Measurements from ENCODE around the gene FAM170B. TPM values are rescaled to one million over a fixed set of nuclear protein-coding genes. Genes with fewer than 3 reads are reported as not detected.
A peak's percentile ranks its signal among the peaks of the same experiment; 100 is the strongest.

Gene FAM170B
- total RNA-seq, 1 donor from 2014 or later, result not detected

GRCh38 chr10:49136525-49136924 lies 2.7 kb upstream of the FAM170B start:
- intact Hi-C loops (cut with DNase I), result no loop called here
- no peak for DNase-seq (ENCODE audit: missing footprints)
- ATAC-seq, result no peak

- DNase-seq (ENCODE audit: missing footprints) (no peak), ATAC-seq (peak; percentile 33)
- intact Hi-C loops (cut with DNase I), result no loop called here
Measured at GRCh38 chr10:49135575-49136313, 1.9 kb upstream of the FAM170B start.

GRCh38 chr10:49134327-49134726 lies 506 bp upstream of the FAM170B start:
- DNase-seq (ENCODE audit: missing footprints) (no peak), ATAC-seq (no peak)
- intact Hi-C loops (cut with DNase I), result no loop called here

GRCh38 chr10:49132362-49132737 lies 1.5 kb downstream of the FAM170B start:
- ATAC-seq, result no peak
- intact Hi-C loops (cut with DNase I), result no loop called here
- DNase-seq (ENCODE audit: missing footprints), result no peak

- peak; percentile 38 for ATAC-seq
- intact Hi-C loops (cut with DNase I), result no loop called here
- peak; percentile 68 for DNase-seq (ENCODE audit: missing footprints)
Measured at GRCh38 chr10:49131507-49132361, 2.1 kb downstream of the FAM170B start.

GRCh38 chr10:49129376-49129775 lies 4.4 kb downstream of the FAM170B start:
- intact Hi-C loops (cut with DNase I), result no loop called here
- DNase-seq (ENCODE audit: missing footprints), result no peak
- ATAC-seq, result no peak

GRCh38 chr10:49128854-49129253 lies 5.0 kb downstream of the FAM170B start:
- ATAC-seq (no peak), DNase-seq (ENCODE audit: missing footprints) (no peak)
- intact Hi-C loops (cut with DNase I), result no loop called here

- intact Hi-C loops (cut with DNase I), result no loop called here
- no peak for ATAC-seq
- DNase-seq (ENCODE audit: missing footprints), result no peak
Measured at GRCh38 chr10:49123981-49124950, 9.6 kb downstream of the FAM170B start.

- ATAC-seq, result no peak
- no peak for DNase-seq (ENCODE audit: missing footprints)
- intact Hi-C loops (cut with DNase I), result no loop called here
Measured at GRCh38 chr10:49120911-49121310, 12.9 kb downstream of the FAM170B start.

- intact Hi-C loops (cut with DNase I), result loop anchor here (5.0 to 10.0 kb wide), 3 partner anchors 43 to 155 kb away; no protein-coding TSS in a partner anchor
- ATAC-seq (no peak), DNase-seq (ENCODE audit: missing footprints) (no peak)
Measured at GRCh38 chr10:49119746-49120145, 14.1 kb downstream of the FAM170B start.

GRCh38 chr10:49118430-49119074 lies 15.3 kb downstream of the FAM170B start:
- ATAC-seq, result no peak
- intact Hi-C loops (cut with DNase I), result loop anchor here (5.0 to 10.0 kb wide), 3 partner anchors 44 to 156 kb away; no protein-coding TSS in a partner anchor
- no peak for DNase-seq (ENCODE audit: missing footprints)

- no peak for ATAC-seq
- intact Hi-C loops (cut with DNase I), result loop anchor here (5.0 to 10.0 kb wide), 3 partner anchors 45 to 157 kb away; no protein-coding TSS in a partner anchor
- DNase-seq (ENCODE audit: missing footprints), result no peak
Measured at GRCh38 chr10:49117376-49118070, 16.3 kb downstream of the FAM170B start.

GRCh38 chr10:49116509-49117375 lies 17.1 kb downstream of the FAM170B start:
- intact Hi-C loops (cut with DNase I), result loop anchor here (5.0 to 10.0 kb wide), 3 partner anchors 46 to 158 kb away; no protein-coding TSS in a partner anchor
- ATAC-seq (no peak), DNase-seq (ENCODE audit: missing footprints) (no peak)

- intact Hi-C loops (cut with DNase I), result loop anchor here (2.0 to 10.0 kb wide), 4 partner anchors 46 to 159 kb away; no protein-coding TSS in a partner anchor
- ATAC-seq, result no peak
- DNase-seq (ENCODE audit: missing footprints), result no peak
Measured at GRCh38 chr10:49115796-49116508, 17.9 kb downstream of the FAM170B start.

GRCh38 chr10:49115015-49115795 lies 18.6 kb downstream of the FAM170B start, which contains the start of gene VSTM4:
TSS of gene VSTM4 (minus strand) at chr10:49115522. CDS start at chr10:49115485, 37 bp downstream.
- peak; percentile 72 for DNase-seq (ENCODE audit: missing footprints)
- intact Hi-C loops (cut with DNase I), result loop anchor here (2.0 to 10.0 kb wide), 4 partner anchors 47 to 160 kb away; no protein-coding TSS in a partner anchor
- ATAC-seq, result peak; percentile 62
